Gastroesophageal sphincter (tissue), 3 donors: Measurements from ENCODE around the gene SENP1.
"Not testable (repeated sequence)": the region's sequence is repeated elsewhere in the genome, so short reads cannot be mapped to it uniquely, and the experiment has no call there.

ENCODE experiments used
- EP300 ChIP-seq: sonication (generic); formaldehyde crosslinking; IDR thresholded peaks from one replicate; pipeline ENCODE4 v1.6.1; 2017; ENCODE audit warnings: antibody characterized with exemption, mild to moderate bottlenecking
- POLR2A ChIP-seq, 2 donors: fragments of 450-650 bp; IDR thresholded peaks; one replicate each; pipeline ENCODE4 v1.6.1; 2017; ENCODE audit warnings: antibody characterized with exemption in 2 of 2, mild to moderate bottlenecking in 2 of 2, moderate library complexity in 1 of 2
- POLR2AphosphoS5 ChIP-seq: sonication (generic); formaldehyde crosslinking; IDR thresholded peaks from one replicate; pipeline ENCODE4 v1.6.1; 2017; ENCODE audit warnings: antibody characterized with exemption
- TF ChIP-seq, protein P1 (sequence below), 4 experiments: fragments of 200-600 bp in 2 of 4; fragments of 450-650 bp in 2 of 4; sonication (generic) in 1 of 4; IDR thresholded peaks; one replicate each; pipeline ENCODE4 v1.5.1; 2017 to 2019; ENCODE audit warnings: antibody characterized with exemption in 4 of 4, mild to moderate bottlenecking in 2 of 4, moderate library complexity in 2 of 4

DNA sequence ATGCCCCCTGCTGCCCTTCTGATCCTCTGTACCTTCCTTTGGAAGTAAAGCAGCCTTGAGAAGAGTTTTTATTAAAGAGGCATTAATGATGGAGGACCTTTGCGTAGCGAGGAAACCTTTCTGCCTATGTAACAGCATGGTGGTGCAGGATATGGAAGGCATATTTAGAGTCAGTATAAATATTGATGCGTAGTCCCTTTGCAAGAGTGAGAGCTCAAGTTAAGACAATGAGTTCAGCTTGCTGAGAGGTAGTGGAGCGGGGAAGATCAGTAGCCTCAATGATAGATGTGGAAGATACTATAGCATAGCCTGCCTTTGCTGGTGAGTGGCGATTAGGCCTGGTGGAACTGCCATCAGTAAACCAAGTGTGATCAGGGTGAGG, 5.4 kb upstream of the SENP1 start:
- TF ChIP-seq EP300; POLR2AphosphoS5; POLR2A (IDR thresholded peaks at IDR 0.05): not testable (repeated sequence)
- TF ChIP-seq, protein P1, sequence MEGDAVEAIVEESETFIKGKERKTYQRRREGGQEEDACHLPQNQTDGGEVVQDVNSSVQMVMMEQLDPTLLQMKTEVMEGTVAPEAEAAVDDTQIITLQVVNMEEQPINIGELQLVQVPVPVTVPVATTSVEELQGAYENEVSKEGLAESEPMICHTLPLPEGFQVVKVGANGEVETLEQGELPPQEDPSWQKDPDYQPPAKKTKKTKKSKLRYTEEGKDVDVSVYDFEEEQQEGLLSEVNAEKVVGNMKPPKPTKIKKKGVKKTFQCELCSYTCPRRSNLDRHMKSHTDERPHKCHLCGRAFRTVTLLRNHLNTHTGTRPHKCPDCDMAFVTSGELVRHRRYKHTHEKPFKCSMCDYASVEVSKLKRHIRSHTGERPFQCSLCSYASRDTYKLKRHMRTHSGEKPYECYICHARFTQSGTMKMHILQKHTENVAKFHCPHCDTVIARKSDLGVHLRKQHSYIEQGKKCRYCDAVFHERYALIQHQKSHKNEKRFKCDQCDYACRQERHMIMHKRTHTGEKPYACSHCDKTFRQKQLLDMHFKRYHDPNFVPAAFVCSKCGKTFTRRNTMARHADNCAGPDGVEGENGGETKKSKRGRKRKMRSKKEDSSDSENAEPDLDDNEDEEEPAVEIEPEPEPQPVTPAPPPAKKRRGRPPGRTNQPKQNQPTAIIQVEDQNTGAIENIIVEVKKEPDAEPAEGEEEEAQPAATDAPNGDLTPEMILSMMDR (IDR thresholded peaks at IDR 0.05) = not testable (repeated sequence)
